ENCODE data around the gene PTRH2. TPM values are rescaled to one million over a fixed set of nuclear protein-coding genes. Genes with fewer than 3 reads are reported as not detected.
"Not testable (repeated sequence)": the region's sequence is repeated elsewhere in the genome, so short reads cannot be mapped to it uniquely, and the experiment has no call there.

The PTRH2 gene
- 13.7 TPM for polyA plus RNA-seq (2013)

GRCh38 chr17:59707149-59707970, at the start of gene PTRH2, which contains the start of gene VMP1:
Gene PTRH2, minus strand, starts transcription at chr17:59707430. Its CDS starts 9,452 bp downstream, at chr17:59697978.
Gene VMP1, plus strand, starts transcription at chr17:59707654. Its CDS starts 23,793 bp downstream, at chr17:59731447.
- peaks cover 17 to 43% (median 30%) of the 10 kb centered on the region in 4 experiments for H3K4me1 ChIP-seq (ENCODE audit: control extremely low read depth in 1 of 4, control insufficient read depth in 4 of 4, insufficient read depth in 4 of 4, low read length in 3 of 4)
- 0% methylated on average over 33 of the region's 45 CpGs for WGBS (ENCODE audit: insufficient coverage)
- POLR2A ChIA-PET, result interaction anchor here (0.7 to 1.4 kb wide), 4 partner anchors 16 to 152 kb away, joined by 3 to 4 read pairs (median 4); no protein-coding TSS in a partner anchor

GRCh38 chr17:59756236-59756818, 49.1 kb upstream of the PTRH2 start:
- DNase-seq, result no peak
- Histone ChIP-seq H3K4me1 (ENCODE audit: control extremely low read depth in 1 of 4, control insufficient read depth in 4 of 4, insufficient read depth in 4 of 4, low read length in 3 of 4) (peaks cover 3 to 24% (median 15%) of the 10 kb centered on the region in 4 experiments), H3K4me3 (ENCODE audit: control insufficient read depth in 1 of 7, extremely low read depth in 1 of 7, insufficient read depth in 4 of 7, low read depth in 2 of 7, low read length in 6 of 7) (no peak overlapping the region), H3K9me3 (ENCODE audit: control extremely low read depth in 1 of 5, control insufficient read depth in 4 of 5, insufficient read depth in 2 of 5, low read depth in 1 of 5, low read length in 4 of 5) (peaks cover 0 to 2% (median 0%) of the 10 kb centered on the region in 5 experiments), H3K27me3 (replicated peaks in 2 of 5; ENCODE audit: control insufficient read depth in 4 of 5, insufficient read depth in 5 of 5, low read length in 4 of 5) (no peaks in the 10 kb centered on the region), H3K36me3 (ENCODE audit: control insufficient read depth in 4 of 4, insufficient read depth in 4 of 4, low read length in 3 of 4) (peaks cover 2 to 11% (median 3%) of the 10 kb centered on the region in 4 experiments), H3K27ac (ENCODE audit: insufficient read depth in 1 of 2, low read depth in 1 of 2, low read length in 2 of 2, poor library complexity in 1 of 2, severe bottlenecking in 2 of 2) (no peak overlapping the region)
- ChIA-PET POLR2A (no interaction called here), CTCF (no interaction called here)
- WGBS (ENCODE audit: insufficient coverage), result no CpG with 5 or more reads among the region's 3 CpGs

More at GRCh38 chr17:59707149-59707970, at the start of gene PTRH2, which contains the start of gene VMP1:
- peaks cover 0 to 14% (median 4%) of the 10 kb centered on the region in 4 experiments for H3K36me3 ChIP-seq (ENCODE audit: control insufficient read depth in 4 of 4, insufficient read depth in 4 of 4, low read length in 3 of 4)
- H3K27ac ChIP-seq (ENCODE audit: insufficient read depth in 1 of 2, low read depth in 1 of 2, low read length in 2 of 2, poor library complexity in 1 of 2, severe bottlenecking in 2 of 2), result peak within 1 kb of the TSS; percentile 97 to 98
- CTCF ChIA-PET, result interaction anchor here (0.6 to 1.1 kb wide), 2 partner anchors 9 to 397 kb away, joined by 3 read pairs; no protein-coding TSS in a partner anchor
- H3K27me3 ChIP-seq (replicated peaks in 2 of 5; ENCODE audit: control insufficient read depth in 4 of 5, insufficient read depth in 5 of 5, low read length in 4 of 5), result no peaks in the 10 kb centered on the region
- peak within 1 kb of the TSS; percentile 67 to 100 (median 96) for H3K4me3 ChIP-seq (ENCODE audit: control insufficient read depth in 1 of 7, extremely low read depth in 1 of 7, insufficient read depth in 4 of 7, low read depth in 2 of 7, low read length in 6 of 7)
- no peaks in the 10 kb centered on the region for H3K9me3 ChIP-seq (ENCODE audit: control extremely low read depth in 1 of 5, control insufficient read depth in 4 of 5, insufficient read depth in 2 of 5, low read depth in 1 of 5, low read length in 4 of 5)
- DNase-seq, result peak; percentile 99

GRCh38 chr17:59755069-59755468, 47.8 kb upstream of the PTRH2 start:
- H3K4me3 ChIP-seq (ENCODE audit: control insufficient read depth in 1 of 7, extremely low read depth in 1 of 7, insufficient read depth in 4 of 7, low read depth in 2 of 7, low read length in 6 of 7), result peak overlapping the region in 1 of 7 experiments; percentile 5
- DNase-seq; H3K9me3 ChIP-seq (ENCODE audit: control extremely low read depth in 1 of 5, control insufficient read depth in 4 of 5, insufficient read depth in 2 of 5, low read depth in 1 of 5, low read length in 4 of 5); H3K36me3 ChIP-seq (ENCODE audit: control insufficient read depth in 4 of 4, insufficient read depth in 4 of 4, low read length in 3 of 4); H3K27me3 ChIP-seq (replicated peaks in 2 of 5; ENCODE audit: control insufficient read depth in 4 of 5, insufficient read depth in 5 of 5, low read length in 4 of 5): not testable (repeated sequence)
- peaks cover 3 to 17% (median 12%) of the 10 kb centered on the region in 4 experiments for H3K4me1 ChIP-seq (ENCODE audit: control extremely low read depth in 1 of 4, control insufficient read depth in 4 of 4, insufficient read depth in 4 of 4, low read length in 3 of 4)
- H3K27ac ChIP-seq (ENCODE audit: insufficient read depth in 1 of 2, low read depth in 1 of 2, low read length in 2 of 2, poor library complexity in 1 of 2, severe bottlenecking in 2 of 2), result peak overlapping the region in 1 of 2 experiments; percentile 83
- ChIA-PET CTCF (interaction anchor here (1.0 to 4.0 kb wide), 7 partner anchors 9 to 87 kb away, joined by 4 to 26 read pairs (median 13); no protein-coding TSS in a partner anchor), POLR2A (interaction anchor here (0.6 to 1.6 kb wide), 2 partner anchors 7 to 40 kb away, joined by 3 to 4 read pairs; no protein-coding TSS in a partner anchor)
- WGBS (ENCODE audit: insufficient coverage), result 90% methylated on average over 3 of the region's 12 CpGs

GRCh38 chr17:59754552-59754951, 47.3 kb upstream of the PTRH2 start:
- Histone ChIP-seq H3K27me3 (replicated peaks in 2 of 5; ENCODE audit: control insufficient read depth in 4 of 5, insufficient read depth in 5 of 5, low read length in 4 of 5) (no peaks in the 10 kb centered on the region), H3K4me1 (ENCODE audit: control extremely low read depth in 1 of 4, control insufficient read depth in 4 of 4, insufficient read depth in 4 of 4, low read length in 3 of 4) (peaks cover 3 to 14% (median 11%) of the 10 kb centered on the region in 4 experiments), H3K4me3 (ENCODE audit: control insufficient read depth in 1 of 7, extremely low read depth in 1 of 7, insufficient read depth in 4 of 7, low read depth in 2 of 7, low read length in 6 of 7) (peak overlapping the region in 2 of 7 experiments; percentile 5 to 10), H3K27ac (ENCODE audit: insufficient read depth in 1 of 2, low read depth in 1 of 2, low read length in 2 of 2, poor library complexity in 1 of 2, severe bottlenecking in 2 of 2) (peak overlapping the region in 1 of 2 experiments; percentile 83), H3K36me3 (ENCODE audit: control insufficient read depth in 4 of 4, insufficient read depth in 4 of 4, low read length in 3 of 4) (peaks cover 2 to 8% (median 6%) of the 10 kb centered on the region in 4 experiments), H3K9me3 (ENCODE audit: control extremely low read depth in 1 of 5, control insufficient read depth in 4 of 5, insufficient read depth in 2 of 5, low read depth in 1 of 5, low read length in 4 of 5) (peaks cover 0 to 2% (median 0%) of the 10 kb centered on the region in 5 experiments)
- ChIA-PET POLR2A (interaction anchor here (0.6 to 1.6 kb wide), 5 partner anchors 8 to 105 kb away, joined by 3 to 7 read pairs (median 5); no protein-coding TSS in a partner anchor), CTCF (interaction anchor here (0.8 to 4.0 kb wide), 15 partner anchors 8 to 89 kb away, joined by 3 to 26 read pairs (median 7); no protein-coding TSS in a partner anchor)
- DNase-seq, result peak in 2 of 3 donors; percentile 43 to 66

- ChIA-PET CTCF (interaction anchor here (0.6 to 4.0 kb wide), 24 partner anchors 7 to 120 kb away, joined by 3 to 26 read pairs (median 4); no protein-coding TSS in a partner anchor), POLR2A (interaction anchor here (0.5 to 1.6 kb wide), 8 partner anchors 9 to 106 kb away, joined by 3 to 8 read pairs (median 4); no protein-coding TSS in a partner anchor)
- peak overlapping the region; percentile 73 to 83 for H3K27ac ChIP-seq (ENCODE audit: insufficient read depth in 1 of 2, low read depth in 1 of 2, low read length in 2 of 2, poor library complexity in 1 of 2, severe bottlenecking in 2 of 2)
- H3K4me3 ChIP-seq (ENCODE audit: control insufficient read depth in 1 of 7, extremely low read depth in 1 of 7, insufficient read depth in 4 of 7, low read depth in 2 of 7, low read length in 6 of 7), result peak overlapping the region in 4 of 7 experiments; percentile 19 to 49 (median 35)
- H3K36me3 ChIP-seq (ENCODE audit: control insufficient read depth in 4 of 4, insufficient read depth in 4 of 4, low read length in 3 of 4), result peaks cover 2 to 8% (median 4%) of the 10 kb centered on the region in 4 experiments
- no CpG with 5 or more reads among the region's 3 CpGs for WGBS (ENCODE audit: insufficient coverage)
- H3K27me3 ChIP-seq (replicated peaks in 2 of 5; ENCODE audit: control insufficient read depth in 4 of 5, insufficient read depth in 5 of 5, low read length in 4 of 5), result no peaks in the 10 kb centered on the region
- peaks cover 0 to under 1% (median 0%) of the 10 kb centered on the region in 5 experiments for H3K9me3 ChIP-seq (ENCODE audit: control extremely low read depth in 1 of 5, control insufficient read depth in 4 of 5, insufficient read depth in 2 of 5, low read depth in 1 of 5, low read length in 4 of 5)
- peak; percentile 84 to 92 (median 89) for DNase-seq
- peaks cover 3 to 14% (median 11%) of the 10 kb centered on the region in 4 experiments for H3K4me1 ChIP-seq (ENCODE audit: control extremely low read depth in 1 of 4, control insufficient read depth in 4 of 4, insufficient read depth in 4 of 4, low read length in 3 of 4)
Observed at GRCh38 chr17:59753522-59754467, 46.6 kb upstream of the PTRH2 start.

- Histone ChIP-seq H3K9me3 (ENCODE audit: control extremely low read depth in 1 of 5, control insufficient read depth in 4 of 5, insufficient read depth in 2 of 5, low read depth in 1 of 5, low read length in 4 of 5) (no peaks in the 10 kb centered on the region), H3K27me3 (replicated peaks in 2 of 5; ENCODE audit: control insufficient read depth in 4 of 5, insufficient read depth in 5 of 5, low read length in 4 of 5) (no peaks in the 10 kb centered on the region), H3K27ac (ENCODE audit: insufficient read depth in 1 of 2, low read depth in 1 of 2, low read length in 2 of 2, poor library complexity in 1 of 2, severe bottlenecking in 2 of 2) (peak overlapping the region in 1 of 2 experiments; percentile 26), H3K4me3 (ENCODE audit: control insufficient read depth in 1 of 7, extremely low read depth in 1 of 7, insufficient read depth in 4 of 7, low read depth in 2 of 7, low read length in 6 of 7) (no peak overlapping the region), H3K36me3 (ENCODE audit: control insufficient read depth in 4 of 4, insufficient read depth in 4 of 4, low read length in 3 of 4) (peaks cover 0 to 6% (median 4%) of the 10 kb centered on the region in 4 experiments), H3K4me1 (ENCODE audit: control extremely low read depth in 1 of 4, control insufficient read depth in 4 of 4, insufficient read depth in 4 of 4, low read length in 3 of 4) (peaks cover 3 to 14% (median 11%) of the 10 kb centered on the region in 4 experiments)
- POLR2A ChIA-PET, result interaction anchor here (0.5 to 1.6 kb wide), 6 partner anchors 74 to 106 kb away, joined by 3 to 8 read pairs (median 5); no protein-coding TSS in a partner anchor
- CTCF ChIA-PET, result interaction anchor here (0.7 to 4.0 kb wide), 15 partner anchors 9 to 119 kb away, joined by 3 to 26 read pairs (median 4); no protein-coding TSS in a partner anchor
- WGBS (ENCODE audit: insufficient coverage), result 98% methylated on average over 5 of the region's 7 CpGs
- no peak for DNase-seq
Observed at GRCh38 chr17:59752922-59753321, 45.7 kb upstream of the PTRH2 start.
